A549 (cell line): ENCODE measurements around the gene C10orf62.

Experiments used
- CHD4 ChIP-seq: fragments of 200-600 bp; sonication (generic); IDR thresholded peaks from 2 replicates; pipeline ENCODE4 v1.6.1; 2016; ENCODE audit warnings: antibody characterized with exemption, mild to moderate bottlenecking, borderline replicate concordance
- CTCF ChIP-seq: fragments of >200 bp; sonication (Bioruptor Twin); formaldehyde crosslinking; IDR thresholded peaks from 3 replicates; pipeline ENCODE4 v1.5.1; 2016
- EP300 ChIP-seq, 2 experiments: fragments of >200 bp; sonication (Bioruptor Twin); formaldehyde crosslinking; IDR thresholded peaks; 2 replicates in 1 of 2; 3 replicates in 1 of 2; pipeline ENCODE4 v1.6.1; 2016 to 2017
- ESRRA ChIP-seq: fragments of 150-350 bp; IDR thresholded peaks from 2 replicates; pipeline ENCODE4 v1.6.1; 2014; ENCODE audit warnings: mild to moderate bottlenecking, low read length, borderline replicate concordance
- JUN ChIP-seq, 2 experiments: fragments of >200 bp; sonication (Bioruptor Twin); formaldehyde crosslinking; IDR thresholded peaks; 2 replicates in 1 of 2; 3 replicates in 1 of 2; pipeline ENCODE4 v1.6.1; 2016 to 2017
- JUNB ChIP-seq: fragments of >200 bp; sonication (Bioruptor Twin); formaldehyde crosslinking; IDR thresholded peaks from 2 replicates; pipeline ENCODE4 v1.6.1; 2016
- MAX ChIP-seq: IDR thresholded peaks from 2 replicates; pipeline ENCODE4 v1.6.1; 2012
- POLR2A ChIP-seq: IDR thresholded peaks from 2 replicates; pipeline ENCODE4 v1.6.1; 2012; ENCODE audit warnings: mild to moderate bottlenecking, low read length
- REST ChIP-seq: fragments of 200-600 bp; sonication (generic); IDR thresholded peaks from 2 replicates; pipeline ENCODE4 v1.6.1; 2016; ENCODE audit warnings: antibody characterized with exemption, mild to moderate bottlenecking, moderate library complexity
- RFX5 ChIP-seq: fragments of 450-650 bp; IDR thresholded peaks from 2 replicates; pipeline ENCODE4 v1.7.1; 2014; ENCODE audit warnings: antibody characterized with exemption, mild to moderate bottlenecking, moderate library complexity

- TF ChIP-seq CTCF (no peak), REST (no peak), POLR2A (0 out of 2 replicates have a peak, but pooled peaks have one; percentile 14), RFX5 (no peak), CHD4 (no peak), JUN (IDR thresholded peaks at IDR 0.05) (no peak), JUNB (no peak), MAX (peak; percentile 56; the same call in 1 of the 2 replicates), EP300 (IDR thresholded peaks at IDR 0.05) (no peak), ESRRA (no peak)
Measured at GRCh38 chr10:97584060-97584797, 5.3 kb upstream of the C10orf62 start, which contains the start of gene HOGA1.
